Stimulated activated CD4-positive, alpha-beta T cell treated with anti-CD3 and anti-CD28 coated beads, Interleukin-12 subunit alpha, Interleukin-12 subunit beta, amount 100 ng/mL, for 48 hours (primary cell): Measurements from ENCODE around the gene HNRNPA1.
"Not testable (repeated sequence)": the region's sequence is repeated elsewhere in the genome, so short reads cannot be mapped to it uniquely, and the experiment has no call there.

Experiments
- DNase-seq, 3 donors: peaks; one replicate each; pipeline ENCODE4 v3.0.0-alpha.2; 2020; ENCODE audit warnings: low read depth in 2 of 3, low spot score in 1 of 3

Gene HNRNPA1

DNA sequence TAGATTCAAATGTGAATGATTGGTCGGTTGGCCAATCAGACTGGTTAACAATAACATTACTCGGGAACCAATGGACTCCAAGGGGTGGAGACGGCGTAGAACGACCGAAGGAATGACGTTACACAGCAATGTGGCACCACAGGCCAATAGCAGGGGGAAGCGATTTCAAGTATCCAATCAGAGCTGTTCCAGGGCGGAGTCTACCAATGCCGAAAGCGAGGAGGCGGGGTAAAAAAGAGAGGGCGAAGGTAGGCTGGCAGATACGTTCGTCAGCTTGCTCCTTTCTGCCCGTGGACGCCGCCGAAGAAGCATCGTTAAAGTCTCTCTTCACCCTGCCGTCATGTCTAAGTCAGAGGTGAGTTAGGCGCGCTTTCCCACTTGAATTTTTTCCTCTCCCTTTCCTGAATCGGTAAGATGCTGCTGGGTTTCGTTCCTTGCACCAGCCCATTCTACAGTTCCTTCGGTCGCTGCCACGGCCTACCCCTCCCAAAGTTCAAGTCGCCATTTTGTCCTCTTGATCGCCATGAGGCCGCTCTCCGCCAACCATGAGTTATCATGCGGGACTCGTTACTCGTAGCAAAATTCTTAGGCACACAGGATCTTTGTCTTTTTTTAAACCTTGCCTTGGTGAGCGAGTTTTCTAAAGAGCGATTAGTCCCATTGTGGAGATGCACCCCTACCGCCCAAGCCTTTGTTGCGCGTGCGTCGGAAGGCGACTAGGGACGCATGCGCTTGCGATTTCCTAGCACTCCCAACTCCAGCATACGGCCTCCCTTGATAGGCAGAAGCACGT, at the start of gene HNRNPA1:
Gene HNRNPA1, plus strand, starts transcription at position 259 of the 793 bp plus-strand sequence. Its CDS starts 82 bp downstream, at position 341.
- DNase-seq: peak; percentile 89 to 95 (median 90)

- not testable (repeated sequence) for DNase-seq
Measured at GRCh38 chr12:54231269-54231668, 49.3 kb upstream of the HNRNPA1 start.

DNA sequence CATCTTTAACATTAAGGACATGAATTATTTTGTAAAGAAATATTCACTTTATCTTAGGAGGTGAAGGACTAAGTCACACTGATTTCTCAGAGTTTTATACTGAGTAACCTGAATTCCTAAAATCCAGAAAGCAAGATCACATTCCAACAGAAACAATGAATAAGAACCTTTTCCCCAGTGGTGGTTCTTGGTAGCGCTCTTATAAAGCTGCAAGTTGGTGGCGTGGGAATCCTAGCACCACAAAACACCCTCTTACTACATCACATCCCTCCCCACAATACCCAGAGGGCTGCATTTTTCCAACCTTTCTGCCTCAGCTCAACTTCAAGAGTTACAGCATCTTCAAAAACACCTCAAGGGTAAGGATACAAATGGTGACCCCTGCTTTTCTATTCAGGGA, 47.7 kb upstream of the HNRNPA1 start:
- DNase-seq: no peak

- no peak for DNase-seq
Measured at GRCh38 chr12:54238531-54238930, 42.0 kb upstream of the HNRNPA1 start.

- no peak for DNase-seq
Measured at GRCh38 chr12:54239620-54240019, 40.9 kb upstream of the HNRNPA1 start.

- DNase-seq: no peak
Measured at GRCh38 chr12:54240129-54240528, 40.4 kb upstream of the HNRNPA1 start.

DNA sequence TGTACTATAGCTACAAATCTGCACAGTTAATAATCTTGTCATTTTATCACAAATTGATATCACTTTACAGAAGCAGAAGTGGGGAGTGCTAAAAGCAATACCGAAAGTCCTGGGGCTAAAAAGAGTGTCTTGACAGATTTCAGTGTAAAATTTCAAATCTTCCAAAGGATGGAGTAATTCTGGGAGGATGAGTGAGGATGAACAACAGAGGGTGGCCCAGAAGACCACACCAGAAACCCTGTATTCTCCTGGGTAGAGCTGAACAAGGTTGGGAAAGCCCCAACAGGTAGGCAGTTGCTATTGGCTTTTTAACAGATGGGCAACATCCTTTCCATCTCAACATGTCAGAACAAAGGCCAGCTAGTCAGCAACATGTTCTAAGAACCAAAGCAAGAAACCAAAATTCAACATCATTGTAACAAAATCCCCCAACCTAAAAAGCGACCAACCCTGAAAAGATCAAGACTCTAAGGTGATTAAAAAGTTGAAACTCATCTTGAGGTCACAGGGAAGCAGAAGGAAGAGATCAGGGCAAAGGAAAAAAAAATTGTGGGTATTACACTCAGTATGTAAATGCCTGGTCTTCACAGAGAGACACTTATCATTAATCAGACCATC, 39.4 kb upstream of the HNRNPA1 start:
- DNase-seq: no peak

GRCh38 chr12:54246011-54246641, 34.4 kb upstream of the HNRNPA1 start:
- no peak for DNase-seq

- no peak for DNase-seq
Measured at GRCh38 chr12:54249489-54249888, 31.0 kb upstream of the HNRNPA1 start.

- no peak for DNase-seq
Measured at GRCh38 chr12:54251667-54252284, 28.8 kb upstream of the HNRNPA1 start.

GRCh38 chr12:54253240-54253639, 27.3 kb upstream of the HNRNPA1 start:
- no peak for DNase-seq

- no peak for DNase-seq
Measured at GRCh38 chr12:54257332-54257731, 23.2 kb upstream of the HNRNPA1 start.

DNA sequence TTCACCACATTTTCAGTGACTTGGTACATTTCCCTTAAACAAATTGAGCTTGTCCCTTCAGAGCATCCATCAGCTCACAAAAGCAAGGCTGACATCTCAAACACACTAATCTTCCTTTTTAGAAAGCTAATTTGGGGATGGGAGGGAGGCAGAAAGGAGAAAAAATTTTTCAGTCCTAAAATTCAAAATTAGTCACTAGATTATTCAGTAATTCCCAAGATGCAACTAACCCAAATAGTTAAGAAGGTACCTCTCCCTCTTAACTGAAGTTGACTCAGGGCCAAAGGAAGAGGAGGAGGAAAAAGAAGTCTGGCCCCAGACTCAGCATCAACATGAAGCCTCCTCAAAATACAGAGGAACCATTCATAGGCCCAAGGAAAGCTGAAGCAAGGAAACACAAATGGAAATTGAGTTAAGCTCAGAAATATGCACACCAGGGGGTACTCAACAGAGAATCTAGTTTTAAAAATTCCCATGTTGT, 22.3 kb upstream of the HNRNPA1 start:
- DNase-seq: no peak

DNA sequence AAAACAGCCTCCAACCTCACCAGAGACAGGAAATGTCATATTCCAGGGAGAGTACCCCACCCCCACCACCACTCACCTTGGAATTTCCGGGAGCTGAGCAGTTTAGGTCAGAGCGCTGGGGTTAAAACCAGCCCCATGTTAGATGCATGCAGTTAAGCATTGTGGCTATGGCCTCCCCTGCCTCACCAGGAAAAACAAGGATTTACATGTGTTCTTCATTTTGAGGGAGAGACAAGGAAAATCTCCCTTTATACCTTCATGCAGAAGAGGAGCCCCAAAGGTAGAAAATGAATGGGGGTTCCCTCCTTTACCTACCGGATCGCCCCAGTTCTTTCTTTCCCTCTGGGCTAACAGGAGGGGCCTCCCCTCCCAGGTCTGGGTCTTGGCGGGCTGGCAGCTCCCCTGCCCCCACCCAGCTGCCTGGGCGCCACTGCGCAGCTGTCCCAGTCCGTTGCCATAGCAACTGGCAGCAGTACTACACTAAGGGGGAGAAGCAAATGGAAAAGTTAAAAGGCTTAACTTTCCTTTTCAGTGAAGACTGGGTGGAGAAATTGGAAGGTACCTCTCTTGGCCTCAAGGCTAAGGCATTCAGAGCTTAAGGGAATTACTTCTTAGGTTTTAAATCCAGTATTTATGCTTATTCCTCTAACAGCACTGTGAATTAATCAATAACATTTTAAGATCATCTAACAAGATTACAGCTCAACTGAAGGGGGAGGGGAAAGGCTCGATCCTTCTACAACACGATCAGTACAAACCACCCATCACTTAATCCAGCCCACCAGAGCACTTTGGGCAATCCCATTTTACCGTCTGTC, 21.1 kb upstream of the HNRNPA1 start:
- DNase-seq: no peak

GRCh38 chr12:54261815-54262402, 18.6 kb upstream of the HNRNPA1 start:
- DNase-seq: no peak

GRCh38 chr12:54262403-54262925, 18.1 kb upstream of the HNRNPA1 start:
- no peak for DNase-seq

GRCh38 chr12:54265364-54265812, 15.1 kb upstream of the HNRNPA1 start:
- no peak for DNase-seq

DNA sequence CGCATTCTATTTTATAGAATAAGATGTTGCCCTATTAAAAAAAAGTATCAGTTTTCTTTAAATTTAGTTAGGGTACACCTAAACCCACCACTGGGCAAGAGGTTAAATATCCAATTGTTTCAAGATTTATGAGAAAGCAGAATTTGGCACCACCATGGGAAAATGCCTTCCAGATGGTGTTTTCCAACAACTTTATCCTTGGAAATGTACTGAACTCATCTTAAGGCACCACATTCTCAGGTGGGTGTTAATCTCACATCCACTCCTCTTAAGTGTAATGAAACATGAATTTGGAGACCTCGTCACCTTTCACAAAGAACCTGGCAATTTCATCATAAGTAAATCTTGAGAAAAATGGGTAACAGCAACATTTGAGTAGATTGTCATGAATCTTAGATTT, 13.7 kb upstream of the HNRNPA1 start:
- DNase-seq: no peak

DNA sequence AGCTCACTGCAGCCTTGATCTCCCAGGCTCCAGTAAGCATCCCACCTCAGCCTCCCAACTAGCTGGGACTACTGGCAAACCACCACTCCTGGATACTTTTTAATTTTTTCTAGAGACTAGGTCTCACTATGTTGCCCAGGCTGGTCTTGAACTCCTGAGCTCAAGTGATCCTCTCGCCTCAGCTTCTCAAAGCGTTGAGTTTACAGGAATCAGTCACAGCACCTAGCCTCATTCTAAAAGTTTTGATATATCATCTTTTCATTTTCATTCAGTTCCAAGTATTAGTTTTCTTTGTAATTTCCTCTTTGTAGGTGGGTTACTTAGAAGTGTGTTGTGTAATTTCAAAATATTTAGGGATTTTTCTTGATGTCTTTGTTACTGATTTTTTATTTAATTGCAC, 10.2 kb upstream of the HNRNPA1 start:
- no peak for DNase-seq

DNA sequence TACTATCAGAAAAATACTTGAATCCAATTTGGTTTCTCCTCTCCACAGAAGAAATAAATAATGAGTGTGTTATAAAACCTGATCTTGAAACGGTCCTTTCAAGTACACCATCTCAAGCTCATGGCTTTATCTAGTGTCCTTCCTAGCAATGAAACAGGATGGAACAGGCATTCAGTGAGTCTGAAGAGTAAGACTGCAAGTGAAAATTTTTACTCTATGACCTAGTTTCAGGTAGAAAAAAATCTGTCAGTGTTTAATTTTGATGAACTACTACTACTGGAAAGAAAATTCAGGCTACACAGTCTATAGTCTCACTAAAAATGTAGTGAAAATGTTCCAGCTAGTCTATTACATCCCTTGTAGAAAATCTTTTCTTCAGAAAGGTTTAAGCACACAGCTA, 8.3 kb upstream of the HNRNPA1 start:
- no peak for DNase-seq
